SK-N-SH (cell line): Measurements from ENCODE around the gene FAM118A. TPM values are rescaled to one million over a fixed set of nuclear protein-coding genes. Genes with fewer than 3 reads are reported as not detected.

Experiments used
- CTCF ChIA-PET: fragments of 300-600, 350-600 bp; formaldehyde crosslinking; extraction: SDS; loops from one replicate; lab custom pipeline; 2021; lab: Yijun Ruan, JAX
- POLR2A ChIA-PET: fragments of 350-600 bp; sonication (Branson Sonifier 250); formaldehyde crosslinking; extraction: SDS; loops from one replicate; lab custom pipeline; 2020; ENCODE audit warnings: antibody characterized with exemption, inconsistent platforms; lab: Yijun Ruan, JAX
- DNase-seq: peaks from one replicate; pipeline ENCODE4 v3.0.0; 2012
- H2AFZ ChIP-seq: fragments of 200-600 bp; sonication (generic); 2 replicates; pipeline ENCODE4 v1.8.1; 2016; ENCODE audit warnings: antibody characterized with exemption, mild to moderate bottlenecking, low read depth
- H3F3A ChIP-seq: fragments of 200-600 bp; sonication (generic); replicated peaks from 2 replicates; pipeline ENCODE3; 2016; ENCODE audit warnings: antibody characterized with exemption, mild to moderate bottlenecking; ENCODE audit not compliant: insufficient read depth
- H3K27ac ChIP-seq, 2 experiments: fragments of 200-500 bp in 1 of 2; fragments of 200-600 bp in 1 of 2; sonication (Bioruptor generic) in 1 of 2; sonication (generic), shearing (Covaris generic) in 1 of 2; 2 replicates each; pipeline versions ENCODE4 v1.5.1 to v1.6.1; 2014 to 2016; ENCODE audit warnings: low read depth in 2 of 2, inconsistent platforms in 1 of 2, low read length in 1 of 2, mild to moderate bottlenecking in 1 of 2, mixed read lengths in 1 of 2
- H3K27me3 ChIP-seq: fragments of 200-600 bp; sonication (generic), shearing (Covaris generic); 2 replicates; pipeline ENCODE4 v1.6.1; 2016; ENCODE audit warnings: mixed run types; ENCODE audit not compliant: insufficient read depth
- H3K36me3 ChIP-seq, 2 experiments: fragments of 200-500 bp in 1 of 2; fragments of 200-600 bp in 1 of 2; sonication (Bioruptor generic) in 1 of 2; sonication (generic) in 1 of 2; replicated peaks in 1 of 2; 2 replicates each; pipeline versions ENCODE3 to v1.5.1; 2014 to 2016; ENCODE audit warnings: low read length in 1 of 2, mild to moderate bottlenecking in 1 of 2; ENCODE audit not compliant: insufficient read depth in 2 of 2, control insufficient read depth in 1 of 2
- H3K4me1 ChIP-seq, 2 experiments: fragments of 200-500 bp in 1 of 2; fragments of 200-600 bp in 1 of 2; sonication (Bioruptor generic) in 1 of 2; sonication (generic), shearing (Covaris generic) in 1 of 2; 2 replicates each; pipeline versions ENCODE4 v1.5.1 to v1.6.1; 2014 to 2016; ENCODE audit warnings: low read depth in 1 of 2, low read length in 1 of 2, mixed run types in 1 of 2; ENCODE audit not compliant: insufficient read depth in 2 of 2, control insufficient read depth in 1 of 2
- H3K4me2 ChIP-seq: fragments of 200-600 bp; sonication (generic), shearing (Covaris generic); 2 replicates; pipeline ENCODE4 v1.6.1; 2017; ENCODE audit warnings: mixed run types
- H3K4me3 ChIP-seq, 2 experiments: fragments of 200-500 bp in 1 of 2; fragments of 200-600 bp in 1 of 2; sonication (Bioruptor generic) in 1 of 2; sonication (generic), shearing (Covaris generic) in 1 of 2; 2 replicates each; pipeline versions ENCODE4 v1.5.1 to v1.8.1; 2014 to 2016; ENCODE audit warnings: low read depth in 2 of 2, inconsistent platforms in 1 of 2, low read length in 1 of 2, mild to moderate bottlenecking in 1 of 2, mixed read lengths in 1 of 2, moderate library complexity in 1 of 2
- H3K79me2 ChIP-seq: fragments of 200-600 bp; sonication (generic); 2 replicates; pipeline ENCODE4 v1.8.1; 2017; ENCODE audit warnings: mild to moderate bottlenecking; ENCODE audit not compliant: insufficient read depth
- H3K9ac ChIP-seq: fragments of 200-600 bp; sonication (generic); 2 replicates; pipeline ENCODE4 v1.6.1; 2017; ENCODE audit warnings: mixed run types
- H3K9me2 ChIP-seq: fragments of 200-600 bp; sonication (generic); 2 replicates; pipeline ENCODE4 v1.6.1; 2017; ENCODE audit warnings: mixed run types
- H3K9me3 ChIP-seq: fragments of 200-600 bp; sonication (generic); 2 replicates; pipeline ENCODE4 v1.6.1; 2017; ENCODE audit warnings: mixed run types, mild to moderate bottlenecking, moderate library complexity
- H4K20me1 ChIP-seq: fragments of 200-600 bp; sonication (generic); 2 replicates; pipeline ENCODE4 v1.6.1; 2017; ENCODE audit warnings: mild to moderate bottlenecking, mixed run types; ENCODE audit not compliant: insufficient read depth
- EP300 ChIP-seq, 2 experiments: IDR thresholded peaks; 2 replicates each; pipeline versions ENCODE4 v1.4.0 to v1.6.1; 2012; ENCODE audit warnings: borderline replicate concordance in 1 of 2, low read depth in 1 of 2, low read length in 1 of 2
- EZH2phosphoT487 ChIP-seq: fragments of 200-600 bp; sonication (generic); IDR thresholded peaks from 2 replicates; pipeline ENCODE4 v1.6.1; 2017; ENCODE audit warnings: low read depth, mixed run types, mild to moderate bottlenecking, antibody characterized with exemption, moderate library complexity, borderline replicate concordance
- FOXM1 ChIP-seq: IDR thresholded peaks from 2 replicates; pipeline ENCODE4 v1.4.0; 2012; ENCODE audit warnings: low read depth, mild to moderate bottlenecking
- GATA2 ChIP-seq: sonication (generic); formaldehyde crosslinking; IDR thresholded peaks from 2 replicates; pipeline ENCODE4 v1.5.0; 2020; ENCODE audit warnings: mild to moderate bottlenecking, missing genetic modification reagents
- JUND ChIP-seq: IDR thresholded peaks from 2 replicates; pipeline ENCODE4 v1.4.0; 2012
- MEF2A ChIP-seq: IDR thresholded peaks from 2 replicates; pipeline ENCODE4 v1.4.0; 2012; ENCODE audit warnings: low read depth, borderline replicate concordance
- MXI1 ChIP-seq: IDR thresholded peaks from 2 replicates; pipeline ENCODE4 v1.6.1; 2012; ENCODE audit warnings: mild to moderate bottlenecking, low read depth, low read length, improper control_type of control experiment
- NFIC ChIP-seq: IDR thresholded peaks from 2 replicates; pipeline ENCODE4 v1.4.0; 2012; ENCODE audit warnings: borderline replicate concordance
- RCOR1 ChIP-seq: fragments of 150-350 bp; IDR thresholded peaks from 2 replicates; pipeline ENCODE4 v1.6.1; 2017; ENCODE audit warnings: antibody characterized with exemption, low read length
- RXRA ChIP-seq: IDR thresholded peaks from 2 replicates; pipeline ENCODE4 v1.4.0; 2012; ENCODE audit warnings: low read depth, mild to moderate bottlenecking, borderline replicate concordance
- SMC3 ChIP-seq: IDR thresholded peaks from 2 replicates; pipeline ENCODE4 v1.6.1; 2012; ENCODE audit warnings: low read depth, low read length, improper control_type of control experiment
- TAF1 ChIP-seq: IDR thresholded peaks from 2 replicates; pipeline ENCODE4 v1.6.1; 2012; ENCODE audit warnings: low read depth, mild to moderate bottlenecking, low read length, moderate library complexity, borderline replicate concordance
- TCF12 ChIP-seq: IDR thresholded peaks from 2 replicates; pipeline ENCODE4 v1.4.0; 2012
- YY1 ChIP-seq: IDR thresholded peaks from 2 replicates; pipeline ENCODE4 v1.4.0; 2012; ENCODE audit warnings: low read depth, mild to moderate bottlenecking
- WGBS: methylation state at CpG from one replicate; pipeline ENCODE4 v1.1.6; 2017; ENCODE audit warnings: low lambda C conversion rate; 5-methylcytosine and 5-hydroxymethylcytosine counted together
- polyA plus RNA-seq, 3 experiments: library from polyadenylated mRNA; depleted of rRNA; stranded (reverse); fragments of >200 nt; gene quantifications; 2 replicates each; pipeline ENCODE4 v1.2.3, GENCODE V29; 2012
- TF ChIP-seq, protein P1 (sequence below): IDR thresholded peaks from 2 replicates; pipeline ENCODE4 v1.4.0; 2012; ENCODE audit warnings: low read depth, borderline replicate concordance
- TF ChIP-seq, protein P2 (sequence below): IDR thresholded peaks from 2 replicates; pipeline ENCODE4 v1.4.0; 2012; ENCODE audit warnings: low read depth
- TF ChIP-seq, protein P3 (sequence below): fragments of 150-350 bp; IDR thresholded peaks from 2 replicates; pipeline ENCODE4 v1.6.1; 2017; ENCODE audit warnings: antibody characterized with exemption, low read length, low read depth, borderline replicate concordance
- TF ChIP-seq, protein P4 (sequence below): IDR thresholded peaks from 2 replicates; pipeline ENCODE4; 2012

The FAM118A gene
- polyA plus RNA-seq, 1 of the 3 experiments (the other 2 are of a cell fraction): 11.3 TPM

GRCh38 chr22:45295492-45295891 lies 14.2 kb upstream of the FAM118A start:
- no peaks in the 10 kb centered on the region for H3K4me1 ChIP-seq
- CTCF ChIA-PET: no interaction called here
- no peak overlapping the region for H3K9ac ChIP-seq
- H2AFZ ChIP-seq: no peak overlapping the region
- H3K27me3 ChIP-seq: no peaks in the 10 kb centered on the region
- H3K27ac ChIP-seq: no peak overlapping the region
- TF ChIP-seq GATA2 (CRISPR knock-in tag) (no peak), SMC3 (no peak), RCOR1 (no peak), TAF1 (no peak), EZH2phosphoT487 (no peak), FOXM1 (no peak), MXI1 (no peak), YY1 (no peak), NFIC (no peak), MEF2A (no peak), TCF12 (no peak), EP300 (IDR thresholded peaks at IDR 0.05; ENCODE audit: borderline replicate concordance in 1 of 2, low read depth in 1 of 2, low read length in 1 of 2) (no peak), JUND (no peak), RXRA (no peak)
- TF ChIP-seq, protein P1, sequence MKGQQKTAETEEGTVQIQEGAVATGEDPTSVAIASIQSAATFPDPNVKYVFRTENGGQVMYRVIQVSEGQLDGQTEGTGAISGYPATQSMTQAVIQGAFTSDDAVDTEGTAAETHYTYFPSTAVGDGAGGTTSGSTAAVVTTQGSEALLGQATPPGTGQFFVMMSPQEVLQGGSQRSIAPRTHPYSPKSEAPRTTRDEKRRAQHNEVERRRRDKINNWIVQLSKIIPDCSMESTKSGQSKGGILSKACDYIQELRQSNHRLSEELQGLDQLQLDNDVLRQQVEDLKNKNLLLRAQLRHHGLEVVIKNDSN: no peak
- TF ChIP-seq, protein P2, sequence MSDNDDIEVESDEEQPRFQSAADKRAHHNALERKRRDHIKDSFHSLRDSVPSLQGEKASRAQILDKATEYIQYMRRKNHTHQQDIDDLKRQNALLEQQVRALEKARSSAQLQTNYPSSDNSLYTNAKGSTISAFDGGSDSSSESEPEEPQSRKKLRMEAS: no peak
- TF ChIP-seq, protein P3, sequence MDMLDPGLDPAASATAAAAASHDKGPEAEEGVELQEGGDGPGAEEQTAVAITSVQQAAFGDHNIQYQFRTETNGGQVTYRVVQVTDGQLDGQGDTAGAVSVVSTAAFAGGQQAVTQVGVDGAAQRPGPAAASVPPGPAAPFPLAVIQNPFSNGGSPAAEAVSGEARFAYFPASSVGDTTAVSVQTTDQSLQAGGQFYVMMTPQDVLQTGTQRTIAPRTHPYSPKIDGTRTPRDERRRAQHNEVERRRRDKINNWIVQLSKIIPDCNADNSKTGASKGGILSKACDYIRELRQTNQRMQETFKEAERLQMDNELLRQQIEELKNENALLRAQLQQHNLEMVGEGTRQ: no peak
- TF ChIP-seq, protein P4, sequence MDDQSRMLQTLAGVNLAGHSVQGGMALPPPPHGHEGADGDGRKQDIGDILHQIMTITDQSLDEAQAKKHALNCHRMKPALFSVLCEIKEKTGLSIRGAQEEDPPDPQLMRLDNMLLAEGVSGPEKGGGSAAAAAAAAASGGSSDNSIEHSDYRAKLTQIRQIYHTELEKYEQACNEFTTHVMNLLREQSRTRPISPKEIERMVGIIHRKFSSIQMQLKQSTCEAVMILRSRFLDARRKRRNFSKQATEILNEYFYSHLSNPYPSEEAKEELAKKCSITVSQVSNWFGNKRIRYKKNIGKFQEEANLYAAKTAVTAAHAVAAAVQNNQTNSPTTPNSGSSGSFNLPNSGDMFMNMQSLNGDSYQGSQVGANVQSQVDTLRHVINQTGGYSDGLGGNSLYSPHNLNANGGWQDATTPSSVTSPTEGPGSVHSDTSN: no peak
- POLR2A ChIA-PET: interaction anchor here (0.6 kb wide), 1 partner anchor 39 kb away, joined by 3 read pairs; no protein-coding TSS in a partner anchor
- no peaks in the 10 kb centered on the region for H3K9me2 ChIP-seq
- no peaks in the 10 kb centered on the region for H3K36me3 ChIP-seq
- WGBS: 77% methylated on average over 6 of the region's 9 CpGs
- H3K4me3 ChIP-seq: no peak overlapping the region
- H4K20me1 ChIP-seq: no peaks in the 10 kb centered on the region
- no peak overlapping the region for H3K4me2 ChIP-seq
- DNase-seq: no peak
- no peaks in the 10 kb centered on the region for H3F3A ChIP-seq
- H3K9me3 ChIP-seq: no peaks in the 10 kb centered on the region
- no peaks in the 10 kb centered on the region for H3K79me2 ChIP-seq
